ENCODE results near the gene SLC22A14. TPM values are rescaled to one million over a fixed set of nuclear protein-coding genes. Genes with fewer than 3 reads are reported as not detected.
A peak's percentile ranks its signal among the peaks of the same experiment; 100 is the strongest.

SLC22A14 gene
- total RNA-seq, 1 donor from 2014 or later: not detected

DNA sequence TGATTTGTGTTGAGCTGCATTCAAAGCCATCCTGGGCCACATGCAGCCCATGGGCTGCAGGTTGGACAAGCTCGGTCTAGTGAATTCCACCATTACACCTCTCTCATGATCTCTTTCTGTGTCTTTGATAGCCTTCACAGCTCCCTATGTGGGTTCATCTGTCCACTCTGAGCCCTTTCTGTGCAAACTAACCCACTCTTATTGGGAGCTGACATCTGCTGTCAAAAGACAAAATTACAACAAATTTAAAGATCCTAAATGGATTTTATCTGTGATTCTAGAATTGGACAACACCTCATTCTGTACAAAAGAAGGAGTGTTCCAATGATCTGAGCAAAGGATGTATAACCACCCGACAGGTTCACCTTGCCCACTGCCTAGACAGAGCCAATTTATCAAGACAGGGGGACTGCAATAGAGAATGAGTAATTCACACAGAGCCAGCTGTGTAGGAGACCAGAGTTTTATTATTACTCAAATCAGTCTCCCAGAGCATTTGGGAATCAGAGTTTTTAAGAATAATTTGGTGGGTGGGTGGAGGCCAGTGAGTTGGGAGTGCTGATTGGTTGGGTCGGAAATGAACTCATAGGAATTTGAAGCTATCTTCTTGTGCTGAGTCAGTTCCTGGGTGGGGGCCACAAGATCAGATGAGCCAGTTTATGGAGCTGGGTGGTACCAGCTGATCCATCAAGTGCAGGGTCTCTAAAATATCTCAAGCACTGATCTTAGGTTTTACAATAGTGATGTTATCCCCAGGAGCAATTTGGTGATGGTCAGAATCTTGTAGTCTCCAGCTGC is 61.9 kb downstream of the SLC22A14 start:
- Histone ChIP-seq H3K4me3 (no peak overlapping the region), H3K9me3 (no peaks in the 10 kb centered on the region), H3K27me3 (no peaks in the 10 kb centered on the region), H3K4me1 (peaks cover 0 to 3% of the 10 kb centered on the region in 2 donors), H3K36me3 (no peaks in the 10 kb centered on the region), H3K27ac (no peak overlapping the region)
- TF ChIP-seq, protein P1, sequence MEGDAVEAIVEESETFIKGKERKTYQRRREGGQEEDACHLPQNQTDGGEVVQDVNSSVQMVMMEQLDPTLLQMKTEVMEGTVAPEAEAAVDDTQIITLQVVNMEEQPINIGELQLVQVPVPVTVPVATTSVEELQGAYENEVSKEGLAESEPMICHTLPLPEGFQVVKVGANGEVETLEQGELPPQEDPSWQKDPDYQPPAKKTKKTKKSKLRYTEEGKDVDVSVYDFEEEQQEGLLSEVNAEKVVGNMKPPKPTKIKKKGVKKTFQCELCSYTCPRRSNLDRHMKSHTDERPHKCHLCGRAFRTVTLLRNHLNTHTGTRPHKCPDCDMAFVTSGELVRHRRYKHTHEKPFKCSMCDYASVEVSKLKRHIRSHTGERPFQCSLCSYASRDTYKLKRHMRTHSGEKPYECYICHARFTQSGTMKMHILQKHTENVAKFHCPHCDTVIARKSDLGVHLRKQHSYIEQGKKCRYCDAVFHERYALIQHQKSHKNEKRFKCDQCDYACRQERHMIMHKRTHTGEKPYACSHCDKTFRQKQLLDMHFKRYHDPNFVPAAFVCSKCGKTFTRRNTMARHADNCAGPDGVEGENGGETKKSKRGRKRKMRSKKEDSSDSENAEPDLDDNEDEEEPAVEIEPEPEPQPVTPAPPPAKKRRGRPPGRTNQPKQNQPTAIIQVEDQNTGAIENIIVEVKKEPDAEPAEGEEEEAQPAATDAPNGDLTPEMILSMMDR (IDR thresholded peaks at IDR 0.05): no peak
- DNase-seq (ENCODE audit: low spot score in 2 of 2): no peak
- intact Hi-C loops (cut with DNase I): no loop called here

DNA sequence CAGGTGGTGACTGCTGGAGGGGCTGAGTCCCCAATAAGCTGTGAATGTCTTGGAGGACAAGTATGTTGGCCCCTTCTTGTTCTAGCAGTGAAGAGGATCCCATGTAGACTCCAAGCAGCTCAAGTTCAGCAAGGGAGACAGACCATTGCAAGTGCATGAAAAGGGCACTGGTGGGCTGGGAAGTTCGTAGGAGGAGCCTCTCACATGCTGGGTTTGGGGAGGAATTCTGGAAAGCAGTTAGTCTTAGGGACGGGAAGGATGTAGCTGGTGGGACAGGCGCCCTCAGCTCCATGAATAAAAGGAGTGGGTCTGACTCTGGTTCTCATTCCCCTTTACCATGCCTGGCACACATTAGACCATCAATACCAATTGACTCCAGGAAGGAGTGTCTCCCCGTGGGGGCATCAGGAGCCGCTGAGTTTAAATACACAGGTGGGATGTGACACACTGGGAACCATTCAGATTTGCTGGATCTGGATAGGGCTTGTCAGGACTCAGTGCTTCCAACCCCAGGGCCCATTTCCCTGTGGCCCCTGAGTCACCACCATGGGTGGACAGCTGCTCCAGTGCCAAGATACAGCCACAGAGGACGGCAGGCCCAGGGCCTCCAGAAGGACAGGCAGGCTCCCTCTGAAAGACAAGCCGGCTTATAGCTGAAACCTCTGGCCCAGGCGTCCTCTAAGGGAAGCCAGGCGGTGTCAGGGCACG is 63.9 kb downstream of the SLC22A14 start:
- Histone ChIP-seq H3K9me3 (no peaks in the 10 kb centered on the region), H3K27me3 (no peaks in the 10 kb centered on the region), H3K4me1 (peaks cover 0 to 3% of the 10 kb centered on the region in 2 donors), H3K4me3 (peak overlapping the region; percentile 70 to 73), H3K27ac (no peak overlapping the region), H3K36me3 (no peaks in the 10 kb centered on the region)
- TF ChIP-seq, protein P1 (IDR thresholded peaks at IDR 0.05): no peak
- DNase-seq (ENCODE audit: low spot score in 2 of 2): no peak
- intact Hi-C loops (cut with DNase I): loop anchor here (1.0 to 5.0 kb wide), 4 partner anchors 133 to 1036 kb away; partner anchors contain the start of genes ACAA1, MYD88 and SLC25A38

- no peaks in the 10 kb centered on the region for H3K27me3 ChIP-seq
- intact Hi-C loops (cut with DNase I): loop anchor here (1.0 to 5.0 kb wide), 4 partner anchors 133 to 1036 kb away; partner anchors contain the start of genes ACAA1, MYD88 and SLC25A38
- no peaks in the 10 kb centered on the region for H3K36me3 ChIP-seq
- H3K4me3 ChIP-seq: peak within 1 kb of the TSS; percentile 70 to 73
- H3K27ac ChIP-seq: peak within 1 kb of the TSS in 1 of 2 donors; percentile 4
- H3K9me3 ChIP-seq: no peaks in the 10 kb centered on the region
- peak; percentile 19 to 89 for DNase-seq (ENCODE audit: low spot score in 2 of 2)
- peaks cover 0 to 3% of the 10 kb centered on the region in 2 donors for H3K4me1 ChIP-seq
- TF ChIP-seq, protein P1 (IDR thresholded peaks at IDR 0.05): peak; percentile 87 to 91 (median 87)
Measured at GRCh38 chr3:38346587-38347410, 64.7 kb downstream of the SLC22A14 start, which contains the start of gene XYLB. XYLB (plus strand) TSS chr3:38346785; CDS start chr3:38346869, 84 bp downstream.

DNA sequence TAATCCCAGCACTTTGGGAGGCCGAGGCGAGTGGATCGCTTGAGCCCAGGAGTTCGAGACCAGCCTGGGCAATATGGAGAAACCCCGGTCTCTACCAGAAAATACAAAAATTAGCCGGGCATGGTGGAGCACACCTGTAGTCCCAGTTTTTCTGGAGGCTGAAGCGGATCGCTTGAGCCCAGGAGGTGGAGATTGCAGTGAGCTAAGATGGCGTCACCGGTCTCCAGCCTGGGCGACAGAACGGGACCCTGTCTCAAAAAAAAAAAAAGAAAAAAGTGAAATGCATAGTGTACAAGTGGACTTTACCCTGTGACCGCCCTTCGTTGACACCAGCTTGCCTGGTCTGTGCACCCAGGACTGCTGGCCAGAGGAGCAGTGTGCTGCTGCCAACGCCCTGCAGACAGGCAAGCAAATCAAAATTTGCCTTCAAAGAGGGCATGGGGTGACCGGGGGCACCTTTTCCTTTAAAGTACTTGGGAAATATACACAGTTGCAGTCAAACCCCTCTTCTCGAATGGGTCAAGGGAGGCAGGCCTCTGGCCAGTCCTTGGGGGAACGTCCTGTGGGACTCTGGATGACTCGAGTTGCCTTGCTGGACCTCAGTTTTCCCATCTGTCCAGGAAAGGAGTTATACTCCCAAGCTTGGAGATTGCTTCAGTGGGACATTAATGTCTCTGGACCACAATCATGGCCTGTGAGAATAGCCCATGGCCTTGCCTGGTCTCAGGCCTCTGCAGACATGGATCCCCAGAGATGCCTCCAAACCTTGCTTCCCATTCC is 65.5 kb downstream of the SLC22A14 start:
- no peaks in the 10 kb centered on the region for H3K36me3 ChIP-seq
- no peaks in the 10 kb centered on the region for H3K9me3 ChIP-seq
- TF ChIP-seq, protein P1 (IDR thresholded peaks at IDR 0.05): no peak
- peak in 1 of 2 donors; percentile 60 for DNase-seq (ENCODE audit: low spot score in 2 of 2)
- no peaks in the 10 kb centered on the region for H3K27me3 ChIP-seq
- intact Hi-C loops (cut with DNase I): loop anchor here (5.0 kb wide), 3 partner anchors 210 to 1035 kb away; partner anchors contain the start of genes ACAA1, MYD88 and SLC25A38
- peak overlapping the region; percentile 70 to 73 for H3K4me3 ChIP-seq
- peaks cover 0 to 3% of the 10 kb centered on the region in 2 donors for H3K4me1 ChIP-seq
- H3K27ac ChIP-seq: no peak overlapping the region

Data from ascending aorta (tissue), 2 donors.